Measurements from ENCODE around the gene SPRTN.

SPRTN gene

DNA sequence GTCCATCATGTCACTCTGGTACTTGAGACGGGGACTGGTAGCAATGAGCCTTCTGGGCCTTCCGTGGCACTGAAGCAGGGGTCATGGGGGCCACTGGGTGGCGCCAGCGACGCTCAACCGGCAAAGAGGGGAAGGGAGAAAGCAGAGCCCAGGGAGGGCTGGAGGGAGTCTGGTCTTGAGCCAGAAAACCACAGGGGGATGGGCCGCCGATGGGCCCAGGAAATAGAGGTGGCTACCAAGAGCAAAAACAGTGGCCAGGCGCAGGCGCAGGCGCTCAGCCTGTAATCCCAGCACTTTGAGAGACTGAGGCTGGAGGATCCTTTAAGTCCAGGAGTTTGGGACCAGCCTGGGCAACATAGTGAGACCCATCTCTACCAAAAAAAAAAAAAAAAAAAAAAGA lies 22.2 kb upstream of the SPRTN start:
- TF ChIP-seq ZC3H10 (CRISPR knock-in tag; IDR thresholded peaks at IDR 0.05) (no peak), TOX (CRISPR knock-in tag; IDR thresholded peaks at IDR 0.05; ENCODE audit: borderline replicate concordance) (no peak), ISL1 (CRISPR knock-in tag; IDR thresholded peaks at IDR 0.05) (no peak), BACH2 (CRISPR knock-in tag; IDR thresholded peaks at IDR 0.05; ENCODE audit: borderline replicate concordance) (no peak), ESRRG (CRISPR knock-in tag; IDR thresholded peaks at IDR 0.05) (no peak), OSR1 (CRISPR knock-in tag; IDR thresholded peaks at IDR 0.05) (no peak), TCF4 (CRISPR knock-in tag; IDR thresholded peaks at IDR 0.05; ENCODE audit: borderline replicate concordance) (no peak), ZNF565 (CRISPR knock-in tag; conservative IDR thresholded peaks at IDR 0.05; ENCODE audit: low read depth) (no peak), ARNTL (CRISPR knock-in tag; IDR thresholded peaks at IDR 0.05; ENCODE audit: borderline replicate concordance, low read depth) (no peak), PPARA (CRISPR knock-in tag; IDR thresholded peaks at IDR 0.05; ENCODE audit: borderline replicate concordance) (no peak), SNAI2 (CRISPR knock-in tag; IDR thresholded peaks at IDR 0.05) (no peak), ZNF70 (CRISPR knock-in tag; IDR thresholded peaks at IDR 0.05) (no peak), CSDC2 (CRISPR knock-in tag; IDR thresholded peaks at IDR 0.05) (no peak), RARB (CRISPR knock-in tag; IDR thresholded peaks at IDR 0.05) (no peak), ZNF8 (CRISPR knock-in tag; IDR thresholded peaks at IDR 0.05) (no peak)
- TF ChIP-seq, protein P1, sequence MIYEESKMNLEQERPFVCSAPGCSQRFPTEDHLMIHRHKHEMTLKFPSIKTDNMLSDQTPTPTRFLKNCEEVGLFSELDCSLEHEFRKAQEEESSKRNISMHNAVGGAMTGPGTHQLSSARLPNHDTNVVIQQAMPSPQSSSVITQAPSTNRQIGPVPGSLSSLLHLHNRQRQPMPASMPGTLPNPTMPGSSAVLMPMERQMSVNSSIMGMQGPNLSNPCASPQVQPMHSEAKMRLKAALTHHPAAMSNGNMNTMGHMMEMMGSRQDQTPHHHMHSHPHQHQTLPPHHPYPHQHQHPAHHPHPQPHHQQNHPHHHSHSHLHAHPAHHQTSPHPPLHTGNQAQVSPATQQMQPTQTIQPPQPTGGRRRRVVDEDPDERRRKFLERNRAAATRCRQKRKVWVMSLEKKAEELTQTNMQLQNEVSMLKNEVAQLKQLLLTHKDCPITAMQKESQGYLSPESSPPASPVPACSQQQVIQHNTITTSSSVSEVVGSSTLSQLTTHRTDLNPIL (CRISPR knock-in tag; IDR thresholded peaks at IDR 0.05; ENCODE audit: low read depth), result no peak
- TF ChIP-seq, protein P2, sequence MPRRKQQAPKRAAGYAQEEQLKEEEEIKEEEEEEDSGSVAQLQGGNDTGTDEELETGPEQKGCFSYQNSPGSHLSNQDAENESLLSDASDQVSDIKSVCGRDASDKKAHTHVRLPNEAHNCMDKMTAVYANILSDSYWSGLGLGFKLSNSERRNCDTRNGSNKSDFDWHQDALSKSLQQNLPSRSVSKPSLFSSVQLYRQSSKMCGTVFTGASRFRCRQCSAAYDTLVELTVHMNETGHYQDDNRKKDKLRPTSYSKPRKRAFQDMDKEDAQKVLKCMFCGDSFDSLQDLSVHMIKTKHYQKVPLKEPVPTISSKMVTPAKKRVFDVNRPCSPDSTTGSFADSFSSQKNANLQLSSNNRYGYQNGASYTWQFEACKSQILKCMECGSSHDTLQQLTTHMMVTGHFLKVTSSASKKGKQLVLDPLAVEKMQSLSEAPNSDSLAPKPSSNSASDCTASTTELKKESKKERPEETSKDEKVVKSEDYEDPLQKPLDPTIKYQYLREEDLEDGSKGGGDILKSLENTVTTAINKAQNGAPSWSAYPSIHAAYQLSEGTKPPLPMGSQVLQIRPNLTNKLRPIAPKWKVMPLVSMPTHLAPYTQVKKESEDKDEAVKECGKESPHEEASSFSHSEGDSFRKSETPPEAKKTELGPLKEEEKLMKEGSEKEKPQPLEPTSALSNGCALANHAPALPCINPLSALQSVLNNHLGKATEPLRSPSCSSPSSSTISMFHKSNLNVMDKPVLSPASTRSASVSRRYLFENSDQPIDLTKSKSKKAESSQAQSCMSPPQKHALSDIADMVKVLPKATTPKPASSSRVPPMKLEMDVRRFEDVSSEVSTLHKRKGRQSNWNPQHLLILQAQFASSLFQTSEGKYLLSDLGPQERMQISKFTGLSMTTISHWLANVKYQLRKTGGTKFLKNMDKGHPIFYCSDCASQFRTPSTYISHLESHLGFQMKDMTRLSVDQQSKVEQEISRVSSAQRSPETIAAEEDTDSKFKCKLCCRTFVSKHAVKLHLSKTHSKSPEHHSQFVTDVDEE (CRISPR knock-in tag; IDR thresholded peaks at IDR 0.05), result no peak
- TF ChIP-seq, protein P3, sequence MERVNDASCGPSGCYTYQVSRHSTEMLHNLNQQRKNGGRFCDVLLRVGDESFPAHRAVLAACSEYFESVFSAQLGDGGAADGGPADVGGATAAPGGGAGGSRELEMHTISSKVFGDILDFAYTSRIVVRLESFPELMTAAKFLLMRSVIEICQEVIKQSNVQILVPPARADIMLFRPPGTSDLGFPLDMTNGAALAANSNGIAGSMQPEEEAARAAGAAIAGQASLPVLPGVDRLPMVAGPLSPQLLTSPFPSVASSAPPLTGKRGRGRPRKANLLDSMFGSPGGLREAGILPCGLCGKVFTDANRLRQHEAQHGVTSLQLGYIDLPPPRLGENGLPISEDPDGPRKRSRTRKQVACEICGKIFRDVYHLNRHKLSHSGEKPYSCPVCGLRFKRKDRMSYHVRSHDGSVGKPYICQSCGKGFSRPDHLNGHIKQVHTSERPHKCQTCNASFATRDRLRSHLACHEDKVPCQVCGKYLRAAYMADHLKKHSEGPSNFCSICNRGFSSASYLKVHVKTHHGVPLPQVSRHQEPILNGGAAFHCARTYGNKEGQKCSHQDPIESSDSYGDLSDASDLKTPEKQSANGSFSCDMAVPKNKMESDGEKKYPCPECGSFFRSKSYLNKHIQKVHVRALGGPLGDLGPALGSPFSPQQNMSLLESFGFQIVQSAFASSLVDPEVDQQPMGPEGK (CRISPR knock-in tag; IDR thresholded peaks at IDR 0.05; ENCODE audit: borderline replicate concordance), result no peak
- TF ChIP-seq, protein P4, sequence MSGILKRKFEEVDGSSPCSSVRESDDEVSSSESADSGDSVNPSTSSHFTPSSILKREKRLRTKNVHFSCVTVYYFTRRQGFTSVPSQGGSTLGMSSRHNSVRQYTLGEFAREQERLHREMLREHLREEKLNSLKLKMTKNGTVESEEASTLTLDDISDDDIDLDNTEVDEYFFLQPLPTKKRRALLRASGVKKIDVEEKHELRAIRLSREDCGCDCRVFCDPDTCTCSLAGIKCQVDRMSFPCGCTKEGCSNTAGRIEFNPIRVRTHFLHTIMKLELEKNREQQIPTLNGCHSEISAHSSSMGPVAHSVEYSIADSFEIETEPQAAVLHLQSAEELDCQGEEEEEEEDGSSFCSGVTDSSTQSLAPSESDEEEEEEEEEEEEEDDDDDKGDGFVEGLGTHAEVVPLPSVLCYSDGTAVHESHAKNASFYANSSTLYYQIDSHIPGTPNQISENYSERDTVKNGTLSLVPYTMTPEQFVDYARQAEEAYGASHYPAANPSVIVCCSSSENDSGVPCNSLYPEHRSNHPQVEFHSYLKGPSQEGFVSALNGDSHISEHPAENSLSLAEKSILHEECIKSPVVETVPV (CRISPR knock-in tag; IDR thresholded peaks at IDR 0.05), result no peak
- peak; percentile 97 for ATAC-seq

DNA sequence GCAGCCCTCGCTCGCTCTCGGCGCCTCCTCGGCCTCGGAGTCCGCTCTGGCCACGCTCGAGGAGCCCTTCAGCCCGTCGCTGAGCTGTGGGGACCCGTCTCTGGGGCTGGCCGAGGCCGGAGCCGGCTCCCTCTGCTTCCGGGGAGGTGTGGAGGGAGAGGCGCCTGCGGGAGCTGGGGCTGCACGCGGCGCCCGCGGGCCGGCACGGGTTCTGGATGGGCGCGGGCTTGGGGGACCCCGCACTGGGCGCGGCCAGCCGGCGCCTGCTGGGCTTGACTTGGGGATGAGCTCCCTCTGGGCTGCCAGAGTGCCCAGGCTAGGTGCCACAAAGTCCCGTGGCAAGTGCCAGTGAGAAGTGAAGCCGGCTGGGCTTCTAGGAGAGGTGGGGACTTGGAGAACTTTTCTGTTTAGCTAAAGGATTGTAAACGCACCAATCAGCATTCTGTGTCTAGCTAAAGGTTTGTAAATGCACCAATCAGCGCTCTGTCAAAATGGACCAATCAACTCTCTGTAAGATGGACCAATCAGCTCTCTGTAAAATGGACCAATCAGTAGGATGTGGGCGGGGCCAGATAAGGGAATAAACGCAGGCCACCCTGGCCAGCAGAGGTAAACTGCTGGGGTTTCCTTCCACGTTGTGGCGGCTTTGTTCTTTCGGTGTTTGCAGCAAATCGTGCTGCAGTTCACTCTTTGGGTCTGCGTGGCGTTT lies 20.6 kb upstream of the SPRTN start:
- TF ChIP-seq ISL1 (CRISPR knock-in tag; IDR thresholded peaks at IDR 0.05) (no peak), RARB (CRISPR knock-in tag; IDR thresholded peaks at IDR 0.05) (no peak), PPARA (CRISPR knock-in tag; IDR thresholded peaks at IDR 0.05; ENCODE audit: borderline replicate concordance) (no peak)
- ATAC-seq, result no peak

DNA sequence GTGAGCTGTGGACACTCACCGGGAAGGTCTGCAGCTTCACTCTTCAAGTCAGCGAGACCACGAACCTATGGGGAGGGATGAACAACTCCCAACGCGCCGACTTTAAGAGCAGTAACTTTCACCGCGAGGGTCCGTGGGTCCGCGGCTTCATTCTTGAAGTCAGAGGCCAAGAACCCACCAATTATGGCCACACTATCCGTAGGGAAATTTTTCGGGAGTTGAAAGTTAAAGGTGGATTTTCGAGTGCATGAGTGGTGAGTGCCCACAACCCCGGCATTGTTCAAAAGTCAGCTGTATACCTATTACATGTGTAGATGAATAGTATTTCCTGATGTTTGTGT lies 20.1 kb upstream of the SPRTN start:
- ATAC-seq, result no peak
- TF ChIP-seq ZNF8 (CRISPR knock-in tag; IDR thresholded peaks at IDR 0.05) (no peak), SNAI2 (CRISPR knock-in tag; IDR thresholded peaks at IDR 0.05) (no peak), ESRRG (CRISPR knock-in tag; IDR thresholded peaks at IDR 0.05) (no peak), CSDC2 (CRISPR knock-in tag; IDR thresholded peaks at IDR 0.05) (no peak), TCF4 (CRISPR knock-in tag; IDR thresholded peaks at IDR 0.05; ENCODE audit: borderline replicate concordance) (no peak), OSR1 (CRISPR knock-in tag; IDR thresholded peaks at IDR 0.05) (no peak), ZFP3 (CRISPR knock-in tag; IDR thresholded peaks at IDR 0.05) (no peak), TOX (CRISPR knock-in tag; IDR thresholded peaks at IDR 0.05; ENCODE audit: borderline replicate concordance) (no peak), ARNTL (CRISPR knock-in tag; IDR thresholded peaks at IDR 0.05; ENCODE audit: borderline replicate concordance, low read depth) (no peak), RARB (CRISPR knock-in tag; IDR thresholded peaks at IDR 0.05) (no peak), PPARA (CRISPR knock-in tag; IDR thresholded peaks at IDR 0.05; ENCODE audit: borderline replicate concordance) (no peak), ZC3H10 (CRISPR knock-in tag; IDR thresholded peaks at IDR 0.05) (no peak), GLIS3 (CRISPR knock-in tag; IDR thresholded peaks at IDR 0.05) (no peak)
- TF ChIP-seq, protein P1 (CRISPR knock-in tag; IDR thresholded peaks at IDR 0.05; ENCODE audit: low read depth), result no peak
- TF ChIP-seq, protein P4 (CRISPR knock-in tag; IDR thresholded peaks at IDR 0.05), result no peak
